WERI-Rb-1 (cell line): ENCODE data around the gene TUBAL3.

ENCODE experiments used
- DNase-seq: peaks from one replicate; pipeline ENCODE4 v3.0.0-alpha.2; 2020
- H3K27ac ChIP-seq: fragments of 250-450 bp; sonication (Bioruptor Pico); 2 replicates; pipeline ENCODE4 v1.5.1; 2020; ENCODE audit warnings: mild to moderate bottlenecking, moderate library complexity
- H3K27me3 ChIP-seq: fragments of 250-450 bp; sonication (Bioruptor Pico); 2 replicates; pipeline ENCODE4 v1.5.1; 2021; ENCODE audit warnings: mild to moderate bottlenecking, low read depth, moderate library complexity; ENCODE audit not compliant: insufficient read depth, severe bottlenecking
- H3K36me3 ChIP-seq: fragments of 250-450 bp; sonication (Bioruptor Pico); 2 replicates; pipeline ENCODE4 v1.5.1; 2020; ENCODE audit warnings: mild to moderate bottlenecking, moderate library complexity
- H3K4me3 ChIP-seq: 2 replicates; pipeline ENCODE4 v1.5.1; 2011; ENCODE audit warnings: low read depth, mild to moderate bottlenecking, control low read depth, low read length
- H3K9me3 ChIP-seq: fragments of 250-450 bp; sonication (Bioruptor Pico); 2 replicates; pipeline ENCODE4 v1.5.1; 2021; ENCODE audit warnings: mild to moderate bottlenecking, moderate library complexity; ENCODE audit not compliant: severe bottlenecking
- CTCF ChIP-seq: IDR thresholded peaks from 2 replicates; pipeline ENCODE4 v1.5.1; 2011; ENCODE audit warnings: low read depth, mild to moderate bottlenecking, control low read depth, inconsistent platforms, low read length

Gene TUBAL3

DNA sequence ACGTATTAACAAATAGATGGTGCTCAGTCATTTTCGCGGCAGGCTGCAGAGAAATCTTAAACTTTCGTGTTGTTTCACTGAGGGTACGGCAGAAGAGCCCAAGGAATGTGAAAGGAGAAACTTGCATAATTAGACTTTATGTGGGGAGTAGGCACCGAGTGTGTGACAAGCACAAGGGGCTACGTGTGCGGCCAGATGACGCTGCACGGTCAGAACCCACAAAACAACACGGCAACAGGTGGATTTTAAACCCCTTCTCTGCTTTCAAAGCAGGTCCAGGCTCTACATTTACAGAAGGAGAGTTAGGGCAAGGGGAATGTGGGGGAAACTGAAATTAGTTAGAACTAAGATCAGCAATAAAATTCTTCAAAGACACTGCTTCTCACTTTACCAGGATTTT is 40.3 kb downstream of the TUBAL3 start:
- Histone ChIP-seq H3K27me3 (peaks cover 3% of the 10 kb centered on the region), H3K9me3 (no peaks in the 10 kb centered on the region), H3K27ac (no peak overlapping the region), H3K36me3 (no peaks in the 10 kb centered on the region), H3K4me3 (no peak overlapping the region)
- no peak for TF ChIP-seq CTCF
- DNase-seq = no peak

GRCh38 chr10:5362873-5363272 is 41.8 kb downstream of the TUBAL3 start:
- Histone ChIP-seq H3K4me3 (no peak overlapping the region), H3K9me3 (no peaks in the 10 kb centered on the region), H3K27me3 (no peaks in the 10 kb centered on the region), H3K27ac (no peak overlapping the region), H3K36me3 (no peaks in the 10 kb centered on the region)
- no peak for TF ChIP-seq CTCF
- DNase-seq = no peak

- no peak for TF ChIP-seq CTCF
- H3K4me3 ChIP-seq = no peak overlapping the region
- H3K36me3 ChIP-seq = no peaks in the 10 kb centered on the region
- DNase-seq = no peak
- H3K9me3 ChIP-seq = no peaks in the 10 kb centered on the region
- H3K27me3 ChIP-seq = no peaks in the 10 kb centered on the region
- no peak overlapping the region for H3K27ac ChIP-seq
These were observed 42.7 kb downstream of the TUBAL3 start for GRCh38 chr10:5361966-5362365.

DNA sequence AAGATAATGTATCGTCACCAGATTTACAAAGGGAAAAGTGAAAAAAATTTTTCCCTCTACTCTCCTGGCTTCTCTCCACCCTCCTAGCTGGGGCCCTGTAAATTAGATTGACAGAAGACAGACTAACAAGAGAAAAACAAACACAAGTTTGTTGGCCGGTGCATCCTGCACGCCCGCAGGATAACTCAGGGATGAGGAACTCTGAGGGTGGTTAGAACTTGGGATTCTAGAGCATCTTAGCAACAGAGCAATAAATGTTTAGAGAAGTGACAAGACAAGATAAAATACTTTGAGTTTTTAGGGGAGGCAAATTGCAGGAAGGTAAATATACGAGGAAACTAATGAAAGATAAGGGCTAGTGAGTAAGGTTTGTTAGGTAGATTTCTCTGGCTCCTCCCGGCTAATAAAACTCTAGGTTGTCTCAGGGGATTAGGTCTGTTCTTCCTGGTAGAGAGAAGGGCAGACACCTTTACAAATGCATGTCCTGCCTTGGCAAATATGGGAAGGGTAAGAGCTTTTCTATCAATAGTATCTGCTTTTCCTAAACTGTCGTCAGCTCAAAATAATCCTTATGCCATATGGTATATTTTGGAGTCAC is 44.2 kb downstream of the TUBAL3 start:
- no peak for TF ChIP-seq CTCF
- DNase-seq = no peak
- H3K9me3 ChIP-seq = no peaks in the 10 kb centered on the region
- no peaks in the 10 kb centered on the region for H3K27me3 ChIP-seq
- no peak overlapping the region for H3K27ac ChIP-seq
- H3K4me3 ChIP-seq = no peak overlapping the region
- no peaks in the 10 kb centered on the region for H3K36me3 ChIP-seq

GRCh38 chr10:5356302-5356763 is 48.3 kb downstream of the TUBAL3 start:
- Histone ChIP-seq H3K27me3 (peaks cover 3% of the 10 kb centered on the region), H3K27ac (no peak overlapping the region), H3K36me3 (no peaks in the 10 kb centered on the region), H3K4me3 (no peak overlapping the region), H3K9me3 (no peaks in the 10 kb centered on the region)
- no peak for TF ChIP-seq CTCF
- no peak for DNase-seq
